DMS114 treated with DMSO at 0.1 percent for 48 hours (cell line): ENCODE results near the gene EXOC4.

Experiments used
- DNase-seq: peaks from one replicate; lab custom pipeline; 2025; ENCODE audit not compliant: unreplicated experiment; lab: John Stamatoyannopoulos, UW

Gene EXOC4

GRCh38 chr7:133419041-133419440 lies 166.2 kb downstream of the EXOC4 start:
- DNase-seq: no peak

GRCh38 chr7:133423618-133424017 lies 170.7 kb downstream of the EXOC4 start:
- DNase-seq: no peak

GRCh38 chr7:133428326-133428725 lies 175.4 kb downstream of the EXOC4 start:
- no peak for DNase-seq

- DNase-seq: no peak
Observed at GRCh38 chr7:133428876-133429275, 176.0 kb downstream of the EXOC4 start.

- DNase-seq: no peak
Observed at GRCh38 chr7:133429371-133429770, 176.5 kb downstream of the EXOC4 start.

GRCh38 chr7:133431134-133431724 lies 178.4 kb downstream of the EXOC4 start:
- no peak for DNase-seq

- DNase-seq: no peak
Observed at GRCh38 chr7:133433165-133433812, 180.4 kb downstream of the EXOC4 start.

GRCh38 chr7:133434246-133434865 lies 181.5 kb downstream of the EXOC4 start:
- DNase-seq: peak; percentile 32

- DNase-seq: no peak
Observed at GRCh38 chr7:133436014-133436428, 183.1 kb downstream of the EXOC4 start.

GRCh38 chr7:133437544-133437943 lies 184.7 kb downstream of the EXOC4 start:
- no peak for DNase-seq

- DNase-seq: no peak
Observed at GRCh38 chr7:133442818-133443217, 189.9 kb downstream of the EXOC4 start.

- DNase-seq: no peak
Observed at GRCh38 chr7:133445617-133446016, 192.7 kb downstream of the EXOC4 start.

GRCh38 chr7:133448012-133448411 lies 195.1 kb downstream of the EXOC4 start:
- DNase-seq: no peak

GRCh38 chr7:133452577-133452976 lies 199.7 kb downstream of the EXOC4 start:
- DNase-seq: no peak

- DNase-seq: no peak
Observed at GRCh38 chr7:133458688-133459087, 205.8 kb downstream of the EXOC4 start.

- no peak for DNase-seq
Observed at GRCh38 chr7:133461421-133461820, 208.5 kb downstream of the EXOC4 start.

GRCh38 chr7:133475655-133476054 lies 222.8 kb downstream of the EXOC4 start:
- no peak for DNase-seq

GRCh38 chr7:133477791-133478190 lies 224.9 kb downstream of the EXOC4 start:
- no peak for DNase-seq

GRCh38 chr7:133478591-133479135 lies 225.8 kb downstream of the EXOC4 start:
- DNase-seq: no peak

- DNase-seq: no peak
Observed at GRCh38 chr7:133479456-133480065, 226.7 kb downstream of the EXOC4 start.

- DNase-seq: no peak
Observed at GRCh38 chr7:133480868-133481267, 228.0 kb downstream of the EXOC4 start.

GRCh38 chr7:133481676-133482075 lies 228.8 kb downstream of the EXOC4 start:
- no peak for DNase-seq
